Germinal center (tissue), 1 donor: ENCODE results near the gene LYPLAL1.
A peak's percentile ranks its signal among the peaks of the same experiment; 100 is the strongest.
"Not testable (repeated sequence)": the region's sequence is repeated elsewhere in the genome, so short reads cannot be mapped to it uniquely, and the experiment has no call there.

Experiments
- DNase-seq: peaks from one replicate; pipeline ENCODE4 v3.0.0; 2012; ENCODE audit warnings: mixed read lengths, low spot score

Gene LYPLAL1

GRCh38 chr1:219163401-219163954, 10.2 kb upstream of the LYPLAL1 start:
- DNase-seq = no peak

GRCh38 chr1:219171192-219171935, 2.3 kb upstream of the LYPLAL1 start:
- no peak for DNase-seq

GRCh38 chr1:219172821-219173220, 857 bp upstream of the LYPLAL1 start:
- DNase-seq = no peak

- no peak for DNase-seq
Measured at GRCh38 chr1:219173434-219173757, 282 bp upstream of the LYPLAL1 start.

- peak; percentile 44 for DNase-seq
Measured at GRCh38 chr1:219174460-219175211, 958 bp downstream of the LYPLAL1 start.

GRCh38 chr1:219175212-219175564, 1.5 kb downstream of the LYPLAL1 start:
- no peak for DNase-seq

GRCh38 chr1:219176168-219176567, 2.5 kb downstream of the LYPLAL1 start:
- no peak for DNase-seq

GRCh38 chr1:219177363-219177762, 3.7 kb downstream of the LYPLAL1 start:
- DNase-seq = no peak

- no peak for DNase-seq
Measured at GRCh38 chr1:219177940-219178339, 4.3 kb downstream of the LYPLAL1 start.

- DNase-seq = no peak
Measured at GRCh38 chr1:219179293-219179692, 5.6 kb downstream of the LYPLAL1 start.

GRCh38 chr1:219184337-219184736, 10.7 kb downstream of the LYPLAL1 start:
- DNase-seq = no peak

- no peak for DNase-seq
Measured at GRCh38 chr1:219185486-219186117, 11.9 kb downstream of the LYPLAL1 start.

GRCh38 chr1:219188331-219188803, 14.7 kb downstream of the LYPLAL1 start:
- DNase-seq = peak; percentile 14

- DNase-seq = peak; percentile 13
Measured at GRCh38 chr1:219189021-219189824, 15.5 kb downstream of the LYPLAL1 start.

GRCh38 chr1:219189952-219190351, 16.3 kb downstream of the LYPLAL1 start:
- no peak for DNase-seq

- no peak for DNase-seq
Measured at GRCh38 chr1:219190605-219191004, 16.9 kb downstream of the LYPLAL1 start.

- not testable (repeated sequence) for DNase-seq
Measured at GRCh38 chr1:219195833-219196232, 22.2 kb downstream of the LYPLAL1 start.

GRCh38 chr1:219201656-219202055, 28.0 kb downstream of the LYPLAL1 start:
- DNase-seq = no peak

- no peak for DNase-seq
Measured at GRCh38 chr1:219202567-219202966, 28.9 kb downstream of the LYPLAL1 start.

GRCh38 chr1:219206350-219206749, 32.7 kb downstream of the LYPLAL1 start:
- DNase-seq = no peak

- no peak for DNase-seq
Measured at GRCh38 chr1:219209578-219209977, 35.9 kb downstream of the LYPLAL1 start.

- DNase-seq = no peak
Measured at GRCh38 chr1:219210067-219210466, 36.4 kb downstream of the LYPLAL1 start.
